IMR-90 (cell line): Measurements from ENCODE around the gene ANG. TPM values are rescaled to one million over a fixed set of nuclear protein-coding genes. Genes with fewer than 3 reads are reported as not detected.

Source experiments
- ATAC-seq: fragments of 200-7000 bp; cut with Tn5 transposase; 2 replicates; pipeline ENCODE4 v1.9.1; 2020; ENCODE audit warnings: low read depth, mild to moderate bottlenecking, moderate library complexity
- BruUV-seq: library from RNA; stranded (reverse); fragments of 400-500 nt; replicated peaks from 2 replicates; lab custom pipeline; 2021; lab: Mats Ljungman, UMichigan
- CTCF ChIA-PET: fragments of 300-600 bp; formaldehyde crosslinking; extraction: SDS; loops from one replicate; lab custom pipeline; 2021; ENCODE audit warnings: antibody characterized with exemption; lab: Yijun Ruan, JAX
- POLR2A ChIA-PET: fragments of 300-600 bp; sonication (Branson Sonifier 250); formaldehyde crosslinking; loops from one replicate; lab custom pipeline; 2022; ENCODE audit warnings: antibody characterized with exemption; ENCODE audit not compliant: unreplicated experiment; lab: Charles Lee
- DNase-seq: peaks from one replicate; pipeline ENCODE4 v3.0.0; 2013
- H2AFZ ChIP-seq: replicated peaks from 2 replicates; pipeline ENCODE3; 2013; ENCODE audit warnings: low read length, mild to moderate bottlenecking; ENCODE audit not compliant: poor library complexity
- H2AK5ac ChIP-seq: 2 replicates; pipeline ENCODE4 v1.6.1; 2013; ENCODE audit warnings: low read depth, low read length, inconsistent platforms
- H2AK9ac ChIP-seq: replicated peaks from 2 replicates; pipeline ENCODE3; 2013; ENCODE audit warnings: mild to moderate bottlenecking, low read depth, low read length, moderate library complexity; ENCODE audit not compliant: poor library complexity
- H2BK120ac ChIP-seq: 2 replicates; pipeline ENCODE4 v1.6.1; 2013; ENCODE audit warnings: low read depth, low read length, inconsistent platforms
- H2BK15ac ChIP-seq: 3 replicates; pipeline ENCODE4 v1.6.1; 2013; ENCODE audit warnings: low read depth, low read length, inconsistent platforms
- H2BK20ac ChIP-seq: 2 replicates; pipeline ENCODE4 v1.6.1; 2013; ENCODE audit warnings: low read depth, mild to moderate bottlenecking, inconsistent platforms, low read length, moderate library complexity
- H2BK5ac ChIP-seq: 2 replicates; pipeline ENCODE4 v1.6.1; 2013; ENCODE audit warnings: mild to moderate bottlenecking, low read depth, low read length, inconsistent platforms; ENCODE audit not compliant: poor library complexity, severe bottlenecking
- H3K14ac ChIP-seq: replicated peaks from 2 replicates; pipeline ENCODE4 v1.6.1; 2013; ENCODE audit warnings: low read depth, low read length, inconsistent platforms
- H3K18ac ChIP-seq: 2 replicates; pipeline ENCODE4 v1.6.1; 2013; ENCODE audit warnings: low read depth, low read length, control low read depth
- H3K23ac ChIP-seq: 2 replicates; pipeline ENCODE4 v1.6.1; 2013; ENCODE audit warnings: low read depth, low read length, inconsistent platforms
- H3K27ac ChIP-seq: 2 replicates; pipeline ENCODE4 v1.5.1; 2013; ENCODE audit warnings: mild to moderate bottlenecking, control low read depth, low read length; ENCODE audit not compliant: insufficient read depth
- H3K27me3 ChIP-seq: 2 replicates; pipeline ENCODE4 v1.6.1; 2013; ENCODE audit warnings: low read length; ENCODE audit not compliant: control insufficient read depth, insufficient read depth
- H3K36me3 ChIP-seq: 2 replicates; pipeline ENCODE4 v1.6.1; 2013; ENCODE audit warnings: low read length, mixed read lengths; ENCODE audit not compliant: control insufficient read depth, insufficient read depth
- H3K4ac ChIP-seq: 2 replicates; pipeline ENCODE4 v1.6.1; 2013; ENCODE audit warnings: low read depth, low read length, inconsistent platforms
- H3K4me1 ChIP-seq: 2 replicates; pipeline ENCODE4 v1.6.1; 2013; ENCODE audit warnings: low read length, mixed read lengths; ENCODE audit not compliant: control insufficient read depth, insufficient read depth
- H3K4me2 ChIP-seq: 2 replicates; pipeline ENCODE4 v1.6.1; 2013; ENCODE audit warnings: low read depth, mild to moderate bottlenecking, control low read depth, low read length, moderate library complexity
- H3K4me3 ChIP-seq: 2 replicates; pipeline ENCODE4 v1.5.1; 2013; ENCODE audit warnings: low read depth, mild to moderate bottlenecking, control low read depth, low read length, moderate library complexity; ENCODE audit not compliant: insufficient read depth
- H3K56ac ChIP-seq: 2 replicates; pipeline ENCODE4 v1.6.1; 2013; ENCODE audit warnings: low read length, inconsistent platforms; ENCODE audit not compliant: insufficient read depth; ENCODE audit errors: extremely low read depth
- H3K79me1 ChIP-seq, 2 experiments: 2 replicates each; pipeline ENCODE4 v1.6.1; 2013; ENCODE audit warnings: low read length in 2 of 2, inconsistent platforms in 1 of 2, low read depth in 1 of 2
- H3K9ac ChIP-seq: 2 replicates; pipeline ENCODE4 v1.6.1; 2013; ENCODE audit warnings: low read depth, low read length, control low read depth
- H3K9me1 ChIP-seq: 2 replicates; pipeline ENCODE4 v1.6.1; 2013; ENCODE audit warnings: low read length, inconsistent platforms; ENCODE audit not compliant: insufficient read depth
- H3K9me3 ChIP-seq: 2 replicates; pipeline ENCODE4 v1.6.1; 2013; ENCODE audit warnings: low read length; ENCODE audit not compliant: control insufficient read depth, insufficient read depth
- H4K20me1 ChIP-seq: 2 replicates; pipeline ENCODE4 v1.6.1; 2013; ENCODE audit warnings: low read length, inconsistent platforms; ENCODE audit not compliant: insufficient read depth
- H4K5ac ChIP-seq: 2 replicates; pipeline ENCODE4 v1.6.1; 2013; ENCODE audit warnings: mild to moderate bottlenecking, low read depth, low read length, control low read depth
- H4K8ac ChIP-seq, 2 experiments: 2 replicates each; pipeline ENCODE4 v1.6.1; 2013; ENCODE audit warnings: low read depth in 2 of 2, low read length in 2 of 2, control low read depth in 1 of 2, inconsistent platforms in 1 of 2
- H4K91ac ChIP-seq: 2 replicates; pipeline ENCODE4 v1.6.1; 2013; ENCODE audit warnings: low read depth, low read length, inconsistent platforms; ENCODE audit not compliant: insufficient read depth
- BHLHE40 ChIP-seq: fragments of 150-350 bp; IDR thresholded peaks from 2 replicates; pipeline ENCODE4 v1.6.1; 2016; ENCODE audit warnings: mild to moderate bottlenecking, low read depth, low read length
- CEBPB ChIP-seq: IDR thresholded peaks from 2 replicates; pipeline ENCODE4 v1.6.1; 2012; ENCODE audit warnings: low read depth, low read length, improper control_type of control experiment
- CHD1 ChIP-seq: IDR thresholded peaks from 2 replicates; pipeline ENCODE4 v1.6.1; 2012; ENCODE audit warnings: low read depth, low read length, improper control_type of control experiment
- CTCF ChIP-seq: conservative IDR thresholded peaks from 2 replicates; pipeline ENCODE4 v1.5.1; 2012; ENCODE audit warnings: mild to moderate bottlenecking, low read depth, low read length, improper control_type of control experiment
- FOS ChIP-seq: fragments of 150-350 bp; IDR thresholded peaks from 2 replicates; pipeline ENCODE4 v1.6.1; 2016; ENCODE audit warnings: low read depth, low read length
- MAZ ChIP-seq: IDR thresholded peaks from 2 replicates; pipeline ENCODE4 v1.6.1; 2012; ENCODE audit warnings: low read depth, mild to moderate bottlenecking, low read length, improper control_type of control experiment, moderate library complexity, borderline replicate concordance
- MXI1 ChIP-seq: IDR thresholded peaks from 2 replicates; pipeline ENCODE4 v1.6.1; 2012; ENCODE audit warnings: low read depth, mild to moderate bottlenecking, low read length, moderate library complexity, borderline replicate concordance
- NFE2L2 ChIP-seq: fragments of 150-350 bp; IDR thresholded peaks from 2 replicates; pipeline ENCODE4 v1.6.1; 2016; ENCODE audit warnings: low read depth, mild to moderate bottlenecking, low read length
- POLR2A ChIP-seq: IDR thresholded peaks from 2 replicates; pipeline ENCODE4 v1.6.1; 2012; ENCODE audit warnings: mild to moderate bottlenecking, low read depth, low read length
- RAD21 ChIP-seq: IDR thresholded peaks from 2 replicates; pipeline ENCODE4 v1.6.1; 2012; ENCODE audit warnings: low read length, improper control_type of control experiment
- RCOR1 ChIP-seq: IDR thresholded peaks from 2 replicates; pipeline ENCODE4 v1.6.1; 2012; ENCODE audit warnings: mild to moderate bottlenecking, low read length, improper control_type of control experiment; ENCODE audit not compliant: insufficient replicate concordance
- RFX5 ChIP-seq: IDR thresholded peaks from 2 replicates; pipeline ENCODE4 v1.8.0; 2012; ENCODE audit warnings: low read depth, mild to moderate bottlenecking, low read length, moderate library complexity
- SMC3 ChIP-seq: fragments of 150-350 bp; IDR thresholded peaks from 2 replicates; pipeline ENCODE4 v1.6.1; 2016; ENCODE audit warnings: low read depth, mild to moderate bottlenecking, antibody characterized with exemption, low read length, moderate library complexity
- dilution Hi-C: fragments of 300-500 bp; cut with HindIII; formaldehyde crosslinking; loops from one replicate; pipeline ENCODE4 v1.14.3; 2018; ENCODE audit warnings: low sequenced_read_pairs; ENCODE audit not compliant: unreplicated experiment
- in situ Hi-C: fragments of 300-500 bp; cut with MboI; formaldehyde crosslinking; loops from 3 replicates; pipeline ENCODE4 v1.14.3; 2019; ENCODE audit warnings: low sequenced_read_pairs, inconsistent platforms, mixed read lengths
- intact Hi-C: fragments of 100-400 bp; cut with micrococcal nuclease; formaldehyde crosslinking; loops from 2 replicates; pipeline ENCODE4 v1.10.0; 2022
- polyA plus RNA-seq, 3 experiments: library from polyadenylated mRNA; depleted of rRNA; stranded (reverse); fragments of >200 nt; gene quantifications; 2 replicates each; pipeline ENCODE4 v1.2.3, GENCODE V29; 2012; ENCODE audit warnings: low replicate concordance in 1 of 3
- total RNA-seq: library from RNA; depleted of rRNA; stranded (reverse); fragments of >200 nt; gene quantifications from 2 replicates; pipeline ENCODE4 v1.2.3, GENCODE V29; 2012
- TF ChIP-seq, protein P1 (sequence below): fragments of 150-350 bp; IDR thresholded peaks from 2 replicates; pipeline ENCODE4 v1.6.1; 2016; ENCODE audit warnings: low read depth, mild to moderate bottlenecking, low read length, moderate library complexity, borderline replicate concordance

The ANG gene
- total and polyA plus RNA-seq, 2 of the 4 experiments (the other 2 are of a cell fraction), result 3.6 to 4.7 TPM

DNA sequence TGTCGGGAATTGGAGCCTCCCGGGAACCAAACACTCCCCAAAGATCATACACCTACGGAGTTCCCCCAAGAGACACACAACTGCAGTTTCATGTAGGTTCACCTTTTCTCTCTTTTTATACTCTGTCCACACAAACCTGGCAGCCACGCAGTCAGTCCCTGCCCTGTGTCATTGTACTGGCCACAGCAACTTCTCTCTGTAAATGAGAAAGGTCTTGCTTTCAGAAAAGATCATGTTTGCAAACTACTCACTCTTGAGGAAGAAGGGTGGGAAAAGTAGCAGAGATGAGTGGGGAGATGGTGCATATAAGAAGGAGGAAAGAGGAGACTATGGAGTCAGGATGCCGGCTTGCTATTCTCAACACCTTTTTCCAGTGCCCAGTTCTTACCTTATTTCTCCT lies 10.4 kb downstream of the ANG start (continued):
- TF ChIP-seq, protein P1, sequence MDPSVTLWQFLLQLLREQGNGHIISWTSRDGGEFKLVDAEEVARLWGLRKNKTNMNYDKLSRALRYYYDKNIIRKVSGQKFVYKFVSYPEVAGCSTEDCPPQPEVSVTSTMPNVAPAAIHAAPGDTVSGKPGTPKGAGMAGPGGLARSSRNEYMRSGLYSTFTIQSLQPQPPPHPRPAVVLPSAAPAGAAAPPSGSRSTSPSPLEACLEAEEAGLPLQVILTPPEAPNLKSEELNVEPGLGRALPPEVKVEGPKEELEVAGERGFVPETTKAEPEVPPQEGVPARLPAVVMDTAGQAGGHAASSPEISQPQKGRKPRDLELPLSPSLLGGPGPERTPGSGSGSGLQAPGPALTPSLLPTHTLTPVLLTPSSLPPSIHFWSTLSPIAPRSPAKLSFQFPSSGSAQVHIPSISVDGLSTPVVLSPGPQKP, result no peak
- TF ChIP-seq BHLHE40 (no peak), CHD1 (no peak), SMC3 (no peak)

DNA sequence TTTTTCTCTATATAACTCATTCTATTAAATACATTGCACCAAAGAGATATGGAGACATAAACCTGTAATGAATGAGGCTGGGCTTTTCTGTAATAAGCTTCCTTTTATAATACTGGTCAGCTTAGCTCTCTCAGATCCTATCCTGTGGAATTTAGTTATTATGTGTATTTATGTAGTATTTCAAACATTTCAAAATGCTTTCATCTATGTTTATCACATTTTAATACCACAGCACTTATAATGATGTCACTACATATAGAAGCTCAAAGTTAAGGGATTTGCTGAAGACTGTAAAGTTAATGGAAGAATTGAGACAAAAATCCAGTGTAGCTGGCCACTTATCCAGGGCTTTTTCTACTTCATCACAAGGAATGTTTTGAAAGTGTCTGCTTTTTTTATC lies 11.4 kb downstream of the ANG start:
- in situ Hi-C loops (loop anchor here (10.0 kb wide), 1 partner anchor 265 kb away; no protein-coding TSS in a partner anchor), intact Hi-C loops (loop anchor here (5.0 kb wide), 1 partner anchor 407 kb away; no protein-coding TSS in a partner anchor), dilution Hi-C loops (no loop called here)
- Histone ChIP-seq H3K9me3 (no peaks in the 10 kb centered on the region), H3K4me3 (no peak overlapping the region), H3K14ac (no peak overlapping the region), H2AFZ (no peak overlapping the region), H3K27ac (no peak overlapping the region), H2BK20ac (no peak overlapping the region), H3K23ac (no peak overlapping the region), H4K8ac (no peak overlapping the region), H3K36me3 (no peaks in the 10 kb centered on the region), H4K5ac (no peak overlapping the region), H3K4me2 (no peak overlapping the region), H2BK120ac (no peak overlapping the region), H3K56ac (no peak overlapping the region), H3K27me3 (no peaks in the 10 kb centered on the region; the same call in 1 of the 2 replicates), H2BK5ac (no peak overlapping the region), H3K9me1 (no peaks in the 10 kb centered on the region), H2BK15ac (no peak overlapping the region), H4K91ac (no peak overlapping the region), H3K79me1 (no peaks in the 10 kb centered on the region), H2AK5ac (no peak overlapping the region), H3K4me1 (no peaks in the 10 kb centered on the region), H4K20me1 (no peaks in the 10 kb centered on the region), H2AK9ac (no peak overlapping the region), H3K18ac (no peak overlapping the region), H3K4ac (no peak overlapping the region), H3K9ac (no peak overlapping the region)
- CTCF ChIA-PET, result interaction anchor here (0.6 to 0.7 kb wide), 2 partner anchors 9 to 45 kb away, joined by 3 to 6 read pairs; no protein-coding TSS in a partner anchor
- DNase-seq (no peak), ATAC-seq (no peak)
- POLR2A ChIA-PET, result no interaction called here
- TSS peak; percentile 50 for BruUV-seq
- TF ChIP-seq MAZ (no peak), RFX5 (no peak), CEBPB (no peak), FOS (no peak), RAD21 (no peak), RCOR1 (no peak), CHD1 (no peak), POLR2A (no peak), CTCF (no peak), NFE2L2 (no peak), SMC3 (no peak), MXI1 (no peak)
- TF ChIP-seq, protein P1, result no peak
